GM19438 (cell line): Measurements from ENCODE around the gene ACTL10.

Experiments
- ATAC-seq: cut with Tn5 transposase; IDR thresholded peaks from one replicate; pipeline ENCODE4 v1.9.1; 2021; ENCODE audit warnings: low read depth; ENCODE audit not compliant: unreplicated experiment

The ACTL10 gene

GRCh38 chr20:33716498-33716897 lies 49.8 kb downstream of the ACTL10 start:
- ATAC-seq, result no peak
